Trophoblast cell (in vitro differentiated cells and primary cell): ENCODE results near the gene SQSTM1.
"Not testable (repeated sequence)": the region's sequence is repeated elsewhere in the genome, so short reads cannot be mapped to it uniquely, and the experiment has no call there.

ENCODE experiments used
- DNase-seq, 2 donors: peaks; one replicate each; pipeline ENCODE4 v3.0.0-alpha.2; 2016
- H2AFZ ChIP-seq: 2 replicates; pipeline ENCODE4 v1.6.1; 2013; ENCODE audit warnings: low read length, moderate library complexity, mild to moderate bottlenecking; ENCODE audit not compliant: insufficient read depth, poor library complexity
- H2AK5ac ChIP-seq: 2 replicates; pipeline ENCODE4 v1.6.1; 2013; ENCODE audit warnings: mild to moderate bottlenecking, low read length
- H2BK120ac ChIP-seq: 2 replicates; pipeline ENCODE4 v1.6.1; 2013; ENCODE audit warnings: low read length, mild to moderate bottlenecking, moderate library complexity; ENCODE audit not compliant: insufficient read depth, poor library complexity
- H2BK12ac ChIP-seq: 2 replicates; pipeline ENCODE4 v1.6.1; 2013; ENCODE audit warnings: mild to moderate bottlenecking, low read length, moderate library complexity
- H2BK5ac ChIP-seq: 2 replicates; pipeline ENCODE4 v1.6.1; 2013; ENCODE audit warnings: low read length, low read depth, moderate library complexity, mild to moderate bottlenecking; ENCODE audit not compliant: poor library complexity
- H3K14ac ChIP-seq: 2 replicates; pipeline ENCODE4 v1.6.1; 2013; ENCODE audit warnings: mild to moderate bottlenecking, low read length
- H3K18ac ChIP-seq: 2 replicates; pipeline ENCODE4 v1.6.1; 2013; ENCODE audit warnings: mild to moderate bottlenecking, low read length
- H3K23ac ChIP-seq: 2 replicates; pipeline ENCODE4 v1.6.1; 2013; ENCODE audit warnings: low read length
- H3K27ac ChIP-seq: 2 replicates; pipeline ENCODE4 v1.5.1; 2013; ENCODE audit warnings: low read depth, mild to moderate bottlenecking, inconsistent platforms, low read length, moderate library complexity
- H3K27me3 ChIP-seq: 2 replicates; pipeline ENCODE4 v1.6.1; 2013; ENCODE audit warnings: inconsistent platforms, mild to moderate bottlenecking, low read length, moderate library complexity; ENCODE audit not compliant: insufficient read depth
- H3K36me3 ChIP-seq, 2 experiments: 1 replicate in 1 of 2; 2 replicates in 1 of 2; pipeline ENCODE4 v1.6.1; 2013; ENCODE audit warnings: low read length in 2 of 2, mild to moderate bottlenecking in 2 of 2, moderate library complexity in 1 of 2; ENCODE audit not compliant: insufficient read depth in 2 of 2, control insufficient read depth in 1 of 2
- H3K4ac ChIP-seq: 2 replicates; pipeline ENCODE4 v1.6.1; 2013; ENCODE audit warnings: low read depth, mild to moderate bottlenecking, low read length, moderate library complexity
- H3K4me1 ChIP-seq, 2 experiments: 1 replicate in 1 of 2; 2 replicates in 1 of 2; pipeline ENCODE4 v1.6.1; 2013; ENCODE audit warnings: low read length in 2 of 2, mild to moderate bottlenecking in 2 of 2, moderate library complexity in 1 of 2; ENCODE audit not compliant: insufficient read depth in 2 of 2, control insufficient read depth in 1 of 2
- H3K4me2 ChIP-seq: 2 replicates; pipeline ENCODE4 v1.6.1; 2013; ENCODE audit warnings: inconsistent platforms, mild to moderate bottlenecking, low read length, moderate library complexity
- H3K4me3 ChIP-seq: 2 replicates; pipeline ENCODE4 v1.5.1; 2013; ENCODE audit warnings: mild to moderate bottlenecking, low read depth, low read length, inconsistent platforms
- H3K79me1 ChIP-seq: one replicate; pipeline ENCODE4 v1.6.1; 2013; ENCODE audit warnings: low read length
- H3K79me2 ChIP-seq: 2 replicates; pipeline ENCODE4 v1.6.1; 2013; ENCODE audit warnings: low read length, mild to moderate bottlenecking; ENCODE audit not compliant: control insufficient read depth, insufficient read depth, poor library complexity
- H3K9ac ChIP-seq: 2 replicates; pipeline ENCODE4 v1.6.1; 2013; ENCODE audit warnings: mild to moderate bottlenecking, low read length
- H3K9me3 ChIP-seq: 2 replicates; pipeline ENCODE4 v1.6.1; 2013; ENCODE audit warnings: low read depth, mild to moderate bottlenecking, control low read depth, inconsistent platforms, low read length; ENCODE audit not compliant: insufficient read depth
- H4K12ac ChIP-seq: 2 replicates; pipeline ENCODE4 v1.6.1; 2013; ENCODE audit warnings: low read depth, mild to moderate bottlenecking, low read length, moderate library complexity
- H4K8ac ChIP-seq: 2 replicates; pipeline ENCODE4 v1.6.1; 2013; ENCODE audit warnings: low read depth, mild to moderate bottlenecking, low read length, moderate library complexity
- H4K91ac ChIP-seq: one replicate; pipeline ENCODE4 v1.6.1; 2013; ENCODE audit warnings: low read depth, mild to moderate bottlenecking, low read length, moderate library complexity
- WGBS: extraction: QIAGEN DNeasy Blood & Tissue Kit; methylation state at CpG from one replicate; pipeline ENCODE4 v1.1.7; 2013; ENCODE audit warnings: missing lambda C conversion rate; ENCODE audit not compliant: insufficient read length, insufficient coverage; ENCODE audit errors: extremely low coverage; 5-methylcytosine and 5-hydroxymethylcytosine counted together

SQSTM1 gene

GRCh38 chr5:179870952-179871351 is 50.2 kb downstream of the SQSTM1 start:
- no peak overlapping the region for H3K18ac ChIP-seq
- no peaks in the 10 kb centered on the region for H3K4me1 ChIP-seq
- H4K8ac ChIP-seq, result no peak overlapping the region
- no peak overlapping the region for H3K23ac ChIP-seq
- H3K9ac ChIP-seq, result no peak overlapping the region
- no peak overlapping the region for H3K27ac ChIP-seq
- no peaks in the 10 kb centered on the region for H3K79me1 ChIP-seq
- H3K4me3 ChIP-seq, result no peak overlapping the region
- no peak overlapping the region for H2BK120ac ChIP-seq
- H3K79me2 ChIP-seq, result no peaks in the 10 kb centered on the region
- H4K12ac ChIP-seq, result no peak overlapping the region
- no peak overlapping the region for H4K91ac ChIP-seq
- H3K27me3 ChIP-seq, result no peaks in the 10 kb centered on the region
- H3K36me3 ChIP-seq, result peaks cover 77 to 83% of the 10 kb centered on the region in 2 experiments
- H2AK5ac ChIP-seq, result no peak overlapping the region
- no peak overlapping the region for H3K4ac ChIP-seq
- no peak overlapping the region for H2BK5ac ChIP-seq
- H2AFZ ChIP-seq, result no peak overlapping the region
- no peak for DNase-seq
- H3K9me3 ChIP-seq, result peaks cover 2% of the 10 kb centered on the region
- H2BK12ac ChIP-seq, result no peak overlapping the region
- no peak overlapping the region for H3K14ac ChIP-seq
- no peak overlapping the region for H3K4me2 ChIP-seq
- no CpG with 5 or more reads among the region's 3 CpGs for WGBS

DNA sequence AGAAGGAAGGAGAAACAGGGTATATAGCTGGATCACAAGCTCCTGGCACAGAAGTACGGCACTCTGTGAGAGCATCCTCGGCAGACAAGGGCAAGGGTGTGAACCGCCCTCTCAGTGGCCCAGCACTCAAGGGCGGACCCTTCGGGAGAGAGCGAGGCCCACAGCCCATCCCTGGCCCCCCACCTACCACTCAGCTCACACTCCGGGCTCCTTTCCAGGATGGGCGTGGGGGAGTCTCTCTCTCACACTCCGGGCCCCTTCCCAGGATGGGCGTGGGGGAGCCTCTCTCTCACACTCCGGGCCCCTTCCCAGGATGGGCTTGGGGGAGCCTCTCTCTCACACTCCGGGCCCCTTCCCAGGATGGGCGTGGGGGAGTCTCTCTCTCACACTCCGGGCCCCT is 50.8 kb downstream of the SQSTM1 start:
- not testable (repeated sequence) for H4K8ac ChIP-seq, H3K9ac ChIP-seq, H2AK5ac ChIP-seq, H3K27me3 ChIP-seq, H3K79me1 ChIP-seq, H2BK12ac ChIP-seq, H3K4me3 ChIP-seq, DNase-seq, H2BK5ac ChIP-seq, H3K18ac ChIP-seq, H3K4me1 ChIP-seq, H4K12ac ChIP-seq, H3K4ac ChIP-seq, H3K14ac ChIP-seq, H3K79me2 ChIP-seq, H3K4me2 ChIP-seq, H3K23ac ChIP-seq, H4K91ac ChIP-seq, H2BK120ac ChIP-seq, H3K9me3 ChIP-seq, H2AFZ ChIP-seq, H3K27ac ChIP-seq
- WGBS, result no CpG with 5 or more reads among the region's 14 CpGs
- peaks cover 74 to 83% of the 10 kb centered on the region in 2 experiments for H3K36me3 ChIP-seq

DNA sequence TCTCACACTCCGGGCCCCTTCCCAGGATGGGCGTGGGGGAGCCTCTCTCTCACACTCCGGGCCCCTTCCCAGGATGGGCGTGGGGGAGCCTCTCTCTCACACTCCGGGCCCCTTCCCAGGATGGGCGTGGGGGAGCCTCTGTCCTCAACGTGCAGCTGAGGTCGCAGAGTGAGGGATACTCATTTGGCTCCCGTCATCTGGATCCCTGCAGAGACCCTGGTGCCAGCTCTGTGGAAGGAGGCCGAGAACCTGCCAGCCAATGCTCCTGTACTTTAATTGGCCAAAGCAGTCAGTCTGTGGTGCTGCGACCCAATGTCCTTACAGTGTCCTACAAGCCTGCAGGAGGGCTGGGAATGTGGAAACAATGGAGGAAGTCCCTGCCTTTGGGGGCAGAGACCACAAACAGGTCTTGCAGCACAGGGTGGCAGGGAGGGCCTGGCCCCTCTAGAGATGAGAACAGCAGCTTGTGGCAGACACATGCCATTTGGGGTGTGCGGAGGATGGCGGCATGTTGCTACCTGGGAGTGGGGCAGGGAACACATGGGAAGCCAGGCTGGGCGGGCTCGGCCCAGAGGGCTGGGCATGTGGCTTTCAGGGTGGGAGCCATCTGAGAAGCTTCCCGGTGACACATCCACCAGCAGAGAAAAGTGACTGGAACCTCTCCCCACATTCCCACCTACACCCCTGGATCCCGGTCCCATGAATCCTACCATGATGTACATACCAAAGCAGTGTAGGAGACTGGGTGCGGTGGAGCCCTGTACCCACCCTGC is 51.5 kb downstream of the SQSTM1 start:
- Histone ChIP-seq H3K14ac (no peak overlapping the region), H4K8ac (no peak overlapping the region), H3K9ac (no peak overlapping the region), H2AFZ (no peak overlapping the region), H4K91ac (no peak overlapping the region), H3K4me3 (no peak overlapping the region), H3K4me1 (no peaks in the 10 kb centered on the region), H3K9me3 (peaks cover 2% of the 10 kb centered on the region), H2AK5ac (no peak overlapping the region), H3K79me1 (no peaks in the 10 kb centered on the region), H3K79me2 (no peaks in the 10 kb centered on the region), H3K27ac (no peak overlapping the region), H4K12ac (no peak overlapping the region), H3K4ac (no peak overlapping the region), H3K18ac (no peak overlapping the region), H3K23ac (no peak overlapping the region), H2BK12ac (no peak overlapping the region), H3K36me3 (peaks cover 68 to 75% of the 10 kb centered on the region in 2 experiments), H3K27me3 (no peaks in the 10 kb centered on the region), H2BK120ac (no peak overlapping the region), H3K4me2 (no peak overlapping the region), H2BK5ac (no peak overlapping the region)
- DNase-seq, result no peak
- no CpG with 5 or more reads among the region's 18 CpGs for WGBS

DNA sequence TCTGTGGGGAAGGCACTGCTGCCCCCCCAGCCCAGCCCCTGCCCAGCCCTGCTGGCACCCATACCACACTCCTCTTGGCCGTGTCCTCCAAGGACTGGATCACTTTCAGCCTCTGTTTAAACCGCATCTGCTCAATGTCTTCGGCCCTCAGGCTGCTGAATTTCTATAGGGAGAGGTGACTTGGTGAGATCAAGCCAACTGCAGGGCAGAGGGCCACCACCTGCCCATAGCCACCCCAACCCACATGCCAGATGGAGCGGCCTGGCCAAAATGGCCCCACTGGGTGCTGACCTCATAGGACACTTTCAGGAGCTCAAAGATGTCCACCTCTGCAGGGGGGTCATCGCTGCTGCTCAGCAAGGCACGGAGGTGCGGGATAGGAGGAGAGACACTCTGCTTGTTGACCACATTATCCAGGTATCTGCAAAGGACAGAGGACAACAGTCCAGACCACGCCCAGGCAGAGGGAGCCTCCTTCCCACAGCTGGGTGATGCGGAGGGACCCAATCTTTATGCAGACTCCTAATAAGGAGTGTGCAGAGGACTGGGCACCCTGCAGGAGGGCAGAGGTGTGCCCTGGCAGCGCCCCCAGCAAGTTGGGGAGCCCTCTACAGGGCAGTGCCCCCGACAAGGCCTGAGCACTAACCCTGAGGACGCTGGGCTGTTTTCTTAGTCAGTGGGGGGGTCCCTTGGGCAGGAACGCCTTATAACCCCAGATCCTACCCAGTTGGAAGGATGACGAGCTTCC is 52.3 kb downstream of the SQSTM1 start:
- no CpG with 5 or more reads among the region's 14 CpGs for WGBS
- H3K27me3 ChIP-seq, result no peaks in the 10 kb centered on the region
- no peak overlapping the region for H3K9ac ChIP-seq
- no peaks in the 10 kb centered on the region for H3K79me1 ChIP-seq
- no peak overlapping the region for H4K8ac ChIP-seq
- H4K12ac ChIP-seq, result no peak overlapping the region
- H3K18ac ChIP-seq, result no peak overlapping the region
- H2BK12ac ChIP-seq, result no peak overlapping the region
- H3K23ac ChIP-seq, result no peak overlapping the region
- no peak for DNase-seq
- no peak overlapping the region for H2AFZ ChIP-seq
- peaks cover 2% of the 10 kb centered on the region for H3K9me3 ChIP-seq
- H3K27ac ChIP-seq, result no peak overlapping the region
- H3K79me2 ChIP-seq, result no peaks in the 10 kb centered on the region
- no peaks in the 10 kb centered on the region for H3K4me1 ChIP-seq
- H3K36me3 ChIP-seq, result peaks cover 65 to 72% of the 10 kb centered on the region in 2 experiments
- no peak overlapping the region for H2BK120ac ChIP-seq
- no peak overlapping the region for H3K4me2 ChIP-seq
- H3K4me3 ChIP-seq, result no peak overlapping the region
- H2BK5ac ChIP-seq, result no peak overlapping the region
- H3K14ac ChIP-seq, result no peak overlapping the region
- no peak overlapping the region for H4K91ac ChIP-seq
- no peak overlapping the region for H2AK5ac ChIP-seq
- H3K4ac ChIP-seq, result no peak overlapping the region
